Gastroesophageal sphincter (tissue), 4 donors: ENCODE data around the gene ITGB1BP2. TPM values are rescaled to one million over a fixed set of nuclear protein-coding genes. Genes with fewer than 3 reads are reported as not detected.

Experiments used
- ATAC-seq: fragments of 150-250 bp; one replicate; pipeline ENCODE4 v1.9.1; 2016; ENCODE audit warnings: mild to moderate bottlenecking, moderate library complexity
- H3K27ac ChIP-seq, 4 donors: fragments of 200-600 bp; sonication (generic) in 3 of 4; 1 replicate in 3 of 4; 2 replicates in 1 of 4; pipeline ENCODE4 v1.5.1; 2016 to 2019
- H3K27me3 ChIP-seq: fragments of 200-600 bp; sonication (generic); one replicate; pipeline ENCODE4 v1.5.1; 2019
- H3K36me3 ChIP-seq, 2 donors: fragments of 200-600 bp; sonication (generic); one replicate each; pipeline ENCODE4 v1.5.1; 2019; ENCODE audit warnings: control low read depth in 1 of 2
- H3K4me1 ChIP-seq, 3 donors: fragments of 200-600 bp; sonication (generic); 1 replicate in 2 of 3; 2 replicates in 1 of 3; pipeline ENCODE4 v1.5.1; 2016 to 2019; ENCODE audit warnings: control low read depth in 2 of 3
- H3K4me3 ChIP-seq, 2 donors: fragments of 200-600 bp; sonication (generic); one replicate each; pipeline ENCODE4 v1.5.1; 2019; ENCODE audit warnings: mild to moderate bottlenecking in 1 of 2, moderate library complexity in 1 of 2
- H3K9me3 ChIP-seq, 3 donors: fragments of 200-600 bp; sonication (generic); one replicate each; pipeline ENCODE4 v1.5.1; 2017 to 2019; ENCODE audit warnings: control low read depth in 2 of 3
- CTCF ChIP-seq, 4 experiments: fragments of 200-600 bp in 2 of 4; fragments of 450-650 bp in 2 of 4; sonication (generic) in 1 of 4; IDR thresholded peaks; one replicate each; pipeline ENCODE4 v1.5.1; 2017 to 2019; ENCODE audit warnings: antibody characterized with exemption in 4 of 4, mild to moderate bottlenecking in 2 of 4, moderate library complexity in 2 of 4
- EP300 ChIP-seq: sonication (generic); formaldehyde crosslinking; IDR thresholded peaks from one replicate; pipeline ENCODE4 v1.6.1; 2017; ENCODE audit warnings: antibody characterized with exemption, mild to moderate bottlenecking
- POLR2A ChIP-seq, 2 donors: fragments of 450-650 bp; IDR thresholded peaks; one replicate each; pipeline ENCODE4 v1.6.1; 2017; ENCODE audit warnings: antibody characterized with exemption in 2 of 2, mild to moderate bottlenecking in 2 of 2, moderate library complexity in 1 of 2
- POLR2AphosphoS5 ChIP-seq: sonication (generic); formaldehyde crosslinking; IDR thresholded peaks from one replicate; pipeline ENCODE4 v1.6.1; 2017; ENCODE audit warnings: antibody characterized with exemption
- WGBS, 2 donors: methylation state at CpG; one replicate each; pipeline ENCODE4 v1.1.5; 2018; ENCODE audit warnings: low coverage in 1 of 2; 5-methylcytosine and 5-hydroxymethylcytosine counted together
- total RNA-seq, 4 donors: library from RNA; depleted of rRNA; stranded (reverse); fragments of >200 nt; gene quantifications; one replicate each; pipeline ENCODE4 v1.1.0, GENCODE V29; 2016

Gene ITGB1BP2
- total RNA-seq, 4 donors from 2014 or later: 7.1 to 37.5 (median 25.6) TPM

GRCh38 chrX:71282514-71283402 is 18.8 kb upstream of the ITGB1BP2 start:
- no peaks in the 10 kb centered on the region for H3K36me3 ChIP-seq
- peak; percentile 77 for ATAC-seq
- peak overlapping the region; percentile 50 to 63 for H3K4me3 ChIP-seq
- no peak for TF ChIP-seq CTCF (IDR thresholded peaks at IDR 0.05)
- TF ChIP-seq EP300: no peak
- TF ChIP-seq POLR2AphosphoS5: no peak
- TF ChIP-seq POLR2A (IDR thresholded peaks at IDR 0.05): no peak
- no peaks in the 10 kb centered on the region for H3K27me3 ChIP-seq
- WGBS, 2 donors: 33 to 77% methylated on average over 3 to 4 of the region's 16 CpGs
- H3K9me3 ChIP-seq: no peaks in the 10 kb centered on the region
- H3K4me1 ChIP-seq: peaks cover 0 to 33% (median 4%) of the 10 kb centered on the region in 3 donors
- H3K27ac ChIP-seq: peak overlapping the region; percentile 68 to 93 (median 88)

GRCh38 chrX:71283403-71284143 is 18.0 kb upstream of the ITGB1BP2 start, which contains the start of gene NONO:
Gene NONO, plus strand, starts transcription at chrX:71283635. Its CDS starts 7,003 bp downstream, at chrX:71290638.
- H3K27ac ChIP-seq: peak within 1 kb of the TSS; percentile 68 to 93 (median 88)
- peaks cover 0 to 42% (median 4%) of the 10 kb centered on the region in 3 donors for H3K4me1 ChIP-seq
- no peak for TF ChIP-seq EP300
- peak; percentile 46 to 50 for TF ChIP-seq POLR2A (IDR thresholded peaks at IDR 0.05)
- peak; percentile 86 for TF ChIP-seq POLR2AphosphoS5
- H3K36me3 ChIP-seq: no peaks in the 10 kb centered on the region
- peak; percentile 97 for ATAC-seq
- no peaks in the 10 kb centered on the region for H3K9me3 ChIP-seq
- WGBS, 2 donors: 55% methylated on average over 16 of the region's 57 CpGs; no CpG with 5 or more reads in 1 of the 2 donors
- peak within 1 kb of the TSS; percentile 50 to 63 for H3K4me3 ChIP-seq
- H3K27me3 ChIP-seq: no peaks in the 10 kb centered on the region

GRCh38 chrX:71285929-71286328 is 15.6 kb upstream of the ITGB1BP2 start:
- no peak for ATAC-seq
- Histone ChIP-seq H3K36me3 (peaks cover 0 to 4% of the 10 kb centered on the region in 2 donors), H3K27ac (no peak overlapping the region), H3K4me3 (no peak overlapping the region), H3K27me3 (no peaks in the 10 kb centered on the region), H3K4me1 (peaks cover 0 to 64% (median 4%) of the 10 kb centered on the region in 3 donors), H3K9me3 (no peaks in the 10 kb centered on the region)
- TF ChIP-seq POLR2A (IDR thresholded peaks at IDR 0.05) (no peak), CTCF (IDR thresholded peaks at IDR 0.05) (no peak), EP300 (no peak), POLR2AphosphoS5 (no peak)

GRCh38 chrX:71291381-71291780 is 10.2 kb upstream of the ITGB1BP2 start:
- WGBS, 2 donors: 25 to 38% methylated on average over 5 to 6 of the region's 6 CpGs
- ATAC-seq: no peak

More at GRCh38 chrX:71291381-71291780, 10.2 kb upstream of the ITGB1BP2 start:
- H3K9me3 ChIP-seq: no peaks in the 10 kb centered on the region
- H3K36me3 ChIP-seq: peaks cover 0 to 59% of the 10 kb centered on the region in 2 donors
- TF ChIP-seq POLR2A (IDR thresholded peaks at IDR 0.05): no peak
- no peak for TF ChIP-seq EP300
- no peak for TF ChIP-seq POLR2AphosphoS5
- no peak for TF ChIP-seq CTCF (IDR thresholded peaks at IDR 0.05)
- peaks cover 0 to 51% (median 4%) of the 10 kb centered on the region in 3 donors for H3K4me1 ChIP-seq
- H3K4me3 ChIP-seq: no peak overlapping the region
- no peaks in the 10 kb centered on the region for H3K27me3 ChIP-seq
- H3K27ac ChIP-seq: peak overlapping the region in 1 of 4 donors; percentile 49
